A549 (cell line): Measurements from ENCODE around the gene ABCC6. TPM values are rescaled to one million over a fixed set of nuclear protein-coding genes. Genes with fewer than 3 reads are reported as not detected.
"Not testable (repeated sequence)": the region's sequence is repeated elsewhere in the genome, so short reads cannot be mapped to it uniquely, and the experiment has no call there.

Experiments used
- ATAC-seq, 2 experiments: fragments of 200-7000 bp in 1 of 2; fragments of >200 bp in 1 of 2; cut with Nextera tagmentation in 1 of 2; cut with Tn5 transposase in 1 of 2; 3 replicates each; pipeline versions ENCODE4 v1.8.0 to v1.9.1; 2018 to 2020; ENCODE audit warnings: mild to moderate bottlenecking in 1 of 2, moderate library complexity in 1 of 2
- CTCF ChIA-PET: fragments of 300-600 bp; sonication (Branson Sonifier 250); formaldehyde crosslinking; extraction: SDS; loops from one replicate; lab custom pipeline; 2021; ENCODE audit warnings: antibody characterized with exemption, inconsistent platforms; lab: Yijun Ruan, JAX
- POLR2A ChIA-PET: fragments of 350-600 bp; formaldehyde crosslinking; extraction: SDS; loops from one replicate; lab custom pipeline; 2021; ENCODE audit warnings: antibody characterized with exemption, inconsistent platforms; lab: Yijun Ruan, JAX
- DNase-seq, 2 experiments: peaks; one replicate each; pipeline versions ENCODE4 v3.0.0 to v3.0.0-alpha.2; 2011 to 2016; ENCODE audit warnings: low read depth in 1 of 2, low spot score in 1 of 2
- FAIRE-seq: peaks from 2 replicates; lab custom pipeline; 2011; peaks lifted over from hg19 to GRCh38; lab: Jason Lieb, UNC
- H3K27ac ChIP-seq, 2 experiments: fragments of >200 bp; sonication (Bioruptor Twin); formaldehyde crosslinking; 3 replicates each; pipeline ENCODE4 v1.5.1; 2016 to 2017
- H3K4me1 ChIP-seq: fragments of >200 bp; sonication (Bioruptor Twin); formaldehyde crosslinking; 3 replicates; pipeline ENCODE4 v1.6.1; 2016
- H3K4me2 ChIP-seq: fragments of >200 bp; sonication (Bioruptor Twin); formaldehyde crosslinking; 3 replicates; pipeline ENCODE4 v1.6.1; 2016
- H3K4me3 ChIP-seq: fragments of >200 bp; sonication (Bioruptor Twin); formaldehyde crosslinking; 3 replicates; pipeline ENCODE4 v1.5.1; 2016
- H3K9me3 ChIP-seq: fragments of >200 bp; sonication (Bioruptor Twin); formaldehyde crosslinking; 3 replicates; pipeline ENCODE4 v1.6.1; 2016
- WGBS: methylation state at CpG from one replicate; pipeline ENCODE4 v1.1.6; 2017; ENCODE audit errors: missing lambda C conversion rate; 5-methylcytosine and 5-hydroxymethylcytosine counted together
- polyA plus RNA-seq, 4 experiments: library from polyadenylated mRNA; depleted of rRNA in 3 of 4; stranded (reverse); fragments of >200 nt; fragmentation: RNase III in 1 of 4; extraction: RNeasy Plus Mini Kit Qiagen cat#74134 plus additional on column Dnase treatment in 1 of 4; gene quantifications; 2 replicates in 3 of 4; 3 replicates in 1 of 4; pipeline ENCODE4 v1.2.3, GENCODE V29; 2011 to 2017

Gene ABCC6
- polyA plus RNA-seq, 2 of the 4 experiments (the other 2 are of a cell fraction): 3.6 to 5.0 TPM

GRCh38 chr16:16257301-16257923, 34.1 kb upstream of the ABCC6 start:
- H3K27ac ChIP-seq, H3K4me3 ChIP-seq, H3K4me2 ChIP-seq, H3K9me3 ChIP-seq, DNase-seq, H3K4me1 ChIP-seq, POLR2A ChIA-PET, CTCF ChIA-PET, FAIRE-seq: not testable (repeated sequence)
- ATAC-seq: peak; percentile 52 to 61; a peak in 3 of 6 replicates
- 42% methylated on average over 2 of the region's 2 CpGs for WGBS

GRCh38 chr16:16252377-16252776, 29.1 kb upstream of the ABCC6 start:
- POLR2A ChIA-PET, ATAC-seq, H3K27ac ChIP-seq, FAIRE-seq, CTCF ChIA-PET, H3K9me3 ChIP-seq, H3K4me1 ChIP-seq, H3K4me2 ChIP-seq, DNase-seq, H3K4me3 ChIP-seq: not testable (repeated sequence)
- no CpG with 5 or more reads among the region's 5 CpGs for WGBS

GRCh38 chr16:16249621-16250330, 26.5 kb upstream of the ABCC6 start:
- CTCF ChIA-PET, DNase-seq, H3K9me3 ChIP-seq, FAIRE-seq, H3K4me2 ChIP-seq, H3K4me3 ChIP-seq, POLR2A ChIA-PET, ATAC-seq, H3K27ac ChIP-seq, H3K4me1 ChIP-seq: not testable (repeated sequence)
- WGBS: 80% methylated on average over 4 of the region's 7 CpGs

GRCh38 chr16:16247439-16247838, 24.1 kb upstream of the ABCC6 start:
- H3K27ac ChIP-seq, H3K9me3 ChIP-seq, POLR2A ChIA-PET, ATAC-seq, H3K4me3 ChIP-seq, FAIRE-seq, H3K4me2 ChIP-seq, CTCF ChIA-PET, H3K4me1 ChIP-seq, DNase-seq: not testable (repeated sequence)
- WGBS: no CpG with 5 or more reads among the region's 3 CpGs

DNA sequence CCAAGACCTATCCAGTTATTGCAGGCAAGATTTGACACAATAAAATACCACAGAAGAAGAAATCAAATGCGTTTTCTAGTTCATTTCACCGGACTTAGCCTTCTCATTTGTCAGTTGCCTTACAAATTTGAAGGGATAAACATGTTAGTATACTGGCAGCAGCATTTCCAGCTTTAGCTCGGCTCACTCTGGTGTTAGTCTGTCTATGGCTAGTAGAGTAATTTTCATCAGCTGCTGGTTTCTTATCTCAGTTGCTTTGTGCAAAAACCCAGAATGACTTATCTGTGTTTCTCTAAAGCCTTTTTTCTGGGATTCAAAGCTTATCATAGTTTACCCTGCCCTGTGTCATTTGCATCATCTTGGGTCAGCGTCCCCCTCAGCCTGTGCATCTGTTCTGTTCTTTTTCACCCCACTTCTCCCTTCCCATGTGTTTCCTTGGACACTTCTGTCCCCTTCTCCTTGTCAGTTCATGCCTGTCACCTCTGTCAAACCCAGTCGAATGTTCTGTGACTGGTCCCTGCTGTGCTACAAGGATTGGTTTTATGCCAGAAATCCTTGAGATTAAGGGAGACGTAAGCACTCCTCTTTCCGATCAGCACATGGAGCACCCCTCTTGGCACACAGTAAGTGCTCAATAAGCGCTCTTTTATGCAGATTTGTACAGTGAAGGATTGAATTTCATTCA, 23.4 kb upstream of the ABCC6 start:
- CTCF ChIA-PET, ATAC-seq, DNase-seq, H3K27ac ChIP-seq, FAIRE-seq, H3K4me3 ChIP-seq, POLR2A ChIA-PET, H3K4me2 ChIP-seq, H3K4me1 ChIP-seq, H3K9me3 ChIP-seq: not testable (repeated sequence)
- 88% methylated on average over 2 of the region's 8 CpGs for WGBS

- H3K4me3 ChIP-seq, POLR2A ChIA-PET, FAIRE-seq, CTCF ChIA-PET, ATAC-seq, H3K4me2 ChIP-seq, H3K9me3 ChIP-seq, DNase-seq, H3K27ac ChIP-seq, H3K4me1 ChIP-seq: not testable (repeated sequence)
- 98% methylated on average over 11 of the region's 11 CpGs for WGBS
Measured at GRCh38 chr16:16243886-16244285, 20.6 kb upstream of the ABCC6 start.

DNA sequence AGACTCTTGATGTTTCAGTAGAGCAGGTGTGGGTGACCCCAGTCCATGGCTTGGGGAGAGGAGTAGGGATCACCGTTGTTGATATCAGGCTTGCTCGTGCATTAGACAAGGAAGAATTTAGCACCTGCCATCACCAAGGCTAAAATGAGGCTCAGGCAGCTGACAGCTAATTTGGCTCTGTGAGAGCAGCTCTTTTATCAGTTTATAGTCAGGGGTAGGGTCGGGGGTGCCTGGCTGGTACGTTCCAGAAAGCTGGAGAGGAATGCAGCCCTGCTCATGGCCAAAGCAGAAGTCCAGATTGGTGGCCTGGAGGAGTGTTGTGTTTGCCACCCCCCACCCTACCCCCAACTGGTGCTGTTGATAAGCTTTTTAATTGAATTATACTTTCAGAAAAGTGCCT, 17.4 kb upstream of the ABCC6 start:
- H3K27ac ChIP-seq, FAIRE-seq, H3K4me1 ChIP-seq, ATAC-seq, DNase-seq, CTCF ChIA-PET, POLR2A ChIA-PET, H3K4me2 ChIP-seq, H3K4me3 ChIP-seq, H3K9me3 ChIP-seq: not testable (repeated sequence)
- WGBS: 94% methylated on average over 2 of the region's 4 CpGs

GRCh38 chr16:16237738-16238137, 14.4 kb upstream of the ABCC6 start:
- WGBS: 95% methylated on average over 5 of the region's 5 CpGs
- H3K4me2 ChIP-seq, POLR2A ChIA-PET, H3K9me3 ChIP-seq, CTCF ChIA-PET, ATAC-seq, FAIRE-seq, H3K4me3 ChIP-seq, H3K27ac ChIP-seq, DNase-seq, H3K4me1 ChIP-seq: not testable (repeated sequence)

GRCh38 chr16:16237071-16237470, 13.8 kb upstream of the ABCC6 start:
- H3K4me1 ChIP-seq, CTCF ChIA-PET, ATAC-seq, H3K9me3 ChIP-seq, H3K27ac ChIP-seq, DNase-seq, H3K4me3 ChIP-seq, FAIRE-seq, POLR2A ChIA-PET, H3K4me2 ChIP-seq: not testable (repeated sequence)
- WGBS: 85% methylated on average over 6 of the region's 6 CpGs

- H3K27ac ChIP-seq, POLR2A ChIA-PET, H3K4me2 ChIP-seq, FAIRE-seq, H3K4me3 ChIP-seq, H3K4me1 ChIP-seq, DNase-seq, CTCF ChIA-PET, H3K9me3 ChIP-seq: not testable (repeated sequence)
- ATAC-seq: peak; percentile 68 to 80
- WGBS: no CpG with 5 or more reads among the region's 39 CpGs
Measured at GRCh38 chr16:16232692-16233061, 9.4 kb upstream of the ABCC6 start.

DNA sequence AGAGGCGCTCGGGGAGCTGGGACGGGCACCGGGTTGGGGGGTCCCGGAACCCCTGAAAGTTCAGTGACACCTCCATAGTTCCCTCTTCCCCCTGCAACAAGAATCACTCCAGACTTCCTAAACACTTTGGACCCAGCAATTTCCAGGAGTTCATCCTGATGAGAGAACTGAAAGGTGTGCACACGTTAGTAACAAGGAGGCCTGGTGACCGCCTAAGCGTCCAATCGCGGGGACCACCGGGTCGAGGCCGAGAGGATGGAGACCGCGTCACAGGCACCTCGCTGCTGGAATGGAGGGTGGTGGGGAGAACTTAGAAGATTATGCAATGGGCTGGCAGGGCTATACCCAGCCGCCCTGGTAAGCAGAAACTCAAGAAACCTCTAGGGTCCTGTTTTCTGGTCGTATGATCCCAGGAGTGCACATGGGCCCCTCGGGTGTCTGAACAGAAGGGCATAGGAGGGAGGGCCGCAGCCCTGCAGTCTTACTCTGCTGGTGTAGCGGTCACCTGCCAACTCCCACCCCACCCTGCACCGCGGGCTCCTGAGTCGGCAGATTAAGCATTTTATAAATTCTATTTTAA, 458 bp upstream of the ABCC6 start:
- not testable (repeated sequence) for H3K4me3 ChIP-seq
- peak overlapping the region; percentile 51; the same call in 2 of the 3 replicates for H3K4me2 ChIP-seq
- WGBS: 58% methylated on average over 11 of the region's 24 CpGs

More for the DNA sequence above, 458 bp upstream of the ABCC6 start:
- H3K27ac ChIP-seq: peak overlapping the region in 1 of 2 experiments; percentile 69; a peak in 2 of 6 replicates
- H3K9me3 ChIP-seq, DNase-seq, POLR2A ChIA-PET, CTCF ChIA-PET, H3K4me1 ChIP-seq, FAIRE-seq: not testable (repeated sequence)
- ATAC-seq: peak; percentile 3 to 34; a peak in 4 of 6 replicates
